ENCODE results near the gene LMLN.
"Not testable (repeated sequence)": the region's sequence is repeated elsewhere in the genome, so short reads cannot be mapped to it uniquely, and the experiment has no call there.

Gene LMLN

GRCh38 chr3:197959891-197960693 lies at the start of gene LMLN:
Gene LMLN, plus strand, starts transcription at chr3:197960217. Its CDS starts 29 bp downstream, at chr3:197960246.
- DNase-seq, result peak; percentile 97

- no peak for DNase-seq
These were observed 47.1 kb upstream of the LMLN start for GRCh38 chr3:197912741-197913476.

- DNase-seq, result no peak
These were observed 46.2 kb upstream of the LMLN start for GRCh38 chr3:197913641-197914380.

GRCh38 chr3:197921429-197922275 lies 38.4 kb upstream of the LMLN start:
- not testable (repeated sequence) for DNase-seq

- DNase-seq, result no peak
These were observed 33.6 kb upstream of the LMLN start for GRCh38 chr3:197926418-197926817.

GRCh38 chr3:197927578-197927977 lies 32.4 kb upstream of the LMLN start:
- not testable (repeated sequence) for DNase-seq

- no peak for DNase-seq
These were observed 23.1 kb upstream of the LMLN start for GRCh38 chr3:197936819-197937384.

GRCh38 chr3:197940745-197941384 lies 19.2 kb upstream of the LMLN start:
- DNase-seq, result no peak

GRCh38 chr3:197942956-197943556 lies 17.0 kb upstream of the LMLN start:
- DNase-seq, result peak; percentile 72

GRCh38 chr3:197949191-197949777 lies 10.7 kb upstream of the LMLN start:
- no peak for DNase-seq

- DNase-seq, result peak; percentile 100
These were observed 10.0 kb upstream of the LMLN start, which contains the start of gene RPL35A for GRCh38 chr3:197949778-197950676. Gene RPL35A, plus strand, starts transcription at chr3:197950190. Its CDS starts 778 bp downstream, at chr3:197950968.

- DNase-seq, result no peak
These were observed 9.3 kb upstream of the LMLN start for GRCh38 chr3:197950677-197951061.

GRCh38 chr3:197951392-197951990 lies 8.5 kb upstream of the LMLN start:
- DNase-seq, result no peak

GRCh38 chr3:197952440-197952839 lies 7.6 kb upstream of the LMLN start:
- no peak for DNase-seq

- DNase-seq, result no peak
These were observed 6.7 kb upstream of the LMLN start for GRCh38 chr3:197953325-197953724.

- DNase-seq, result no peak
These were observed 6.1 kb upstream of the LMLN start for GRCh38 chr3:197953881-197954280.

- no peak for DNase-seq
These were observed 4.0 kb upstream of the LMLN start for GRCh38 chr3:197955892-197956477.

- no peak for DNase-seq
These were observed 3.4 kb upstream of the LMLN start for GRCh38 chr3:197956626-197956988.

GRCh38 chr3:197957790-197958133 lies 2.3 kb upstream of the LMLN start:
- no peak for DNase-seq
